ENCODE measurements around the gene YPEL2. TPM values are rescaled to one million over a fixed set of nuclear protein-coding genes. Genes with fewer than 3 reads are reported as not detected.
A peak's percentile ranks its signal among the peaks of the same experiment; 100 is the strongest.

Gene YPEL2
- total RNA-seq, 6 experiments from 2014 or later: 9.2 to 23.3 (median 15.2) TPM

GRCh38 chr17:59397316-59398073, 66.0 kb downstream of the YPEL2 start:
- peak in 1 of 4 donors; percentile 38 for ATAC-seq
- DNase-seq: no peak
- no peaks in the 10 kb centered on the region for H3K9me3 ChIP-seq
- intact Hi-C loops (cut with DNase I): no loop called here
- no peak overlapping the region for H3K27ac ChIP-seq
- peaks cover 0 to 25% (median 11%) of the 10 kb centered on the region in 4 donors for H3K4me1 ChIP-seq
- H3K36me3 ChIP-seq: peaks cover 0 to 13% (median 5%) of the 10 kb centered on the region in 4 donors
- TF ChIP-seq POLR2A (IDR thresholded peaks at IDR 0.05) (no peak), CTCF (IDR thresholded peaks at IDR 0.05) (no peak)
- no peak overlapping the region for H3K4me3 ChIP-seq
- H3K27me3 ChIP-seq: no peaks in the 10 kb centered on the region
- WGBS (ENCODE audit: insufficient coverage, low coverage, low lambda C conversion rate, missing lambda C conversion rate): 94% methylated on average over 9 of the region's 15 CpGs

DNA sequence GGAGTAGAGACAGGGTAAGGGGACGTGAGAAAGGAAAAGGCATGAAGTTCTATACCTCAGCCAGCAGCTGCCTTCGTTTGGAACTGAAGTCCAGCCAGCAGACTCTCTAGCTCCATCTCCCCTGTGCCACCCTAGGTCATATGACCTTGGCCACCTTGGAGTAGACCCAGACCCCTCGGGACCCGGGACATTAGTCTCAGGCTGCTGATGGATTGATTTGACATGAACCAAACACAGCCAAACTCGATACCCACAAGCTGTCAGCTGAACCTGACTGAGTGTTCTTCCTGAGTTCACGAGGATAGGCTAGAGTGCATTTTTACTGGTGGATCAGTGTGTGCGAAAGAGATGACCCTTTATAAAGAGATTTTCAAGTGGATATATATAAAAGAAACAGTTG, 68.5 kb downstream of the YPEL2 start:
- Histone ChIP-seq H3K4me3 (no peak overlapping the region), H3K27ac (no peak overlapping the region), H3K27me3 (no peaks in the 10 kb centered on the region), H3K4me1 (peaks cover 0 to 21% (median 10%) of the 10 kb centered on the region in 4 donors), H3K36me3 (peaks cover 0 to 21% (median 9%) of the 10 kb centered on the region in 4 donors), H3K9me3 (no peaks in the 10 kb centered on the region)
- intact Hi-C loops (cut with DNase I): no loop called here
- WGBS (ENCODE audit: insufficient coverage, low coverage, low lambda C conversion rate, missing lambda C conversion rate): 50% methylated on average over 5 of the region's 7 CpGs
- no peak for DNase-seq
- peak in 2 of 4 donors; percentile 25 for ATAC-seq
- TF ChIP-seq CTCF (IDR thresholded peaks at IDR 0.05) (no peak), POLR2A (IDR thresholded peaks at IDR 0.05) (no peak)

DNA sequence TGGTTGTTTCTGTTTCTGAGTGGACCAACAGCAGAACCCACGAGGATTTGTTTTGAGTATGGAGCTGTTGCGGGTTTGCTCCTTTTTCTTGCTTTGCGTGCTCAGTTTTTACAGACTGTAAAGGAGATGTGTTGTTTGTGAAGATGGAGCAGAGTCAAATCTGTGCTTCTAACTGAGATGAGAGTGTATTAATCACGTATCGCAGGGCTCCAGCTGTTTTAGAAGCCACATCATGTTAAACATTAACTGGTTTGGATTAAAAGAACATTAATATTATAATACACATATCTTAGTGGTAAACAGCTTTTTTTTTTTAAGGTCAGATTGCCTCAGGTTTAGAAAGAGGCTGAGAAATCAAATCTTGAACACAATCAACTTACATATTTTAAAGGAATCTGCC, 69.4 kb downstream of the YPEL2 start:
- no peak overlapping the region for H3K27ac ChIP-seq
- ATAC-seq (peak in 2 of 4 donors; percentile 42 to 48), DNase-seq (no peak)
- 46% methylated on average over 5 of the region's 5 CpGs for WGBS (ENCODE audit: insufficient coverage, low coverage, low lambda C conversion rate, missing lambda C conversion rate)
- intact Hi-C loops (cut with DNase I): no loop called here
- H3K9me3 ChIP-seq: no peaks in the 10 kb centered on the region
- peaks cover 0 to 21% (median 9%) of the 10 kb centered on the region in 4 donors for H3K36me3 ChIP-seq
- no peak overlapping the region for H3K4me3 ChIP-seq
- TF ChIP-seq POLR2A (IDR thresholded peaks at IDR 0.05): no peak
- no peak for TF ChIP-seq CTCF (IDR thresholded peaks at IDR 0.05)
- H3K27me3 ChIP-seq: no peaks in the 10 kb centered on the region
- H3K4me1 ChIP-seq: peaks cover 0 to 21% (median 10%) of the 10 kb centered on the region in 4 donors

- intact Hi-C loops (cut with DNase I): no loop called here
- TF ChIP-seq CTCF (IDR thresholded peaks at IDR 0.05) (no peak), POLR2A (IDR thresholded peaks at IDR 0.05) (no peak)
- H3K4me3 ChIP-seq: no peak overlapping the region
- H3K4me1 ChIP-seq: peaks cover 0 to 21% (median 10%) of the 10 kb centered on the region in 4 donors
- 84% methylated on average over 3 of the region's 3 CpGs for WGBS (ENCODE audit: insufficient coverage, low coverage, low lambda C conversion rate, missing lambda C conversion rate)
- H3K27ac ChIP-seq: no peak overlapping the region
- no peaks in the 10 kb centered on the region for H3K27me3 ChIP-seq
- no peaks in the 10 kb centered on the region for H3K9me3 ChIP-seq
- peaks cover 0 to 21% (median 9%) of the 10 kb centered on the region in 4 donors for H3K36me3 ChIP-seq
- DNase-seq (no peak), ATAC-seq (no peak)
Measured at GRCh38 chr17:59401274-59401673, 69.8 kb downstream of the YPEL2 start.
